ENCODE results near the gene ALDOA.

Gene ALDOA

GRCh38 chr16:30046178-30046577 lies 19.4 kb upstream of the ALDOA start:
- DNase-seq = no peak

GRCh38 chr16:30046588-30046987 lies 19.0 kb upstream of the ALDOA start:
- DNase-seq = no peak

GRCh38 chr16:30049871-30050270 lies 15.7 kb upstream of the ALDOA start:
- no peak for DNase-seq

- no peak for DNase-seq
Observed at GRCh38 chr16:30051518-30051917, 14.0 kb upstream of the ALDOA start.

GRCh38 chr16:30052671-30053372 lies 12.7 kb upstream of the ALDOA start:
- DNase-seq = peak; percentile 86

- no peak for DNase-seq
Observed at GRCh38 chr16:30053376-30054015, 12.1 kb upstream of the ALDOA start.

GRCh38 chr16:30054451-30054850 lies 11.1 kb upstream of the ALDOA start:
- DNase-seq = no peak

- peak; percentile 31 for DNase-seq
Observed at GRCh38 chr16:30054959-30055553, 10.5 kb upstream of the ALDOA start.

GRCh38 chr16:30060346-30060745 lies 5.2 kb upstream of the ALDOA start:
- DNase-seq = no peak

- DNase-seq = no peak
Observed at GRCh38 chr16:30060836-30061554, 4.6 kb upstream of the ALDOA start.

GRCh38 chr16:30063278-30063892 lies 2.2 kb upstream of the ALDOA start:
- DNase-seq = no peak

GRCh38 chr16:30063893-30064728 lies 1.4 kb upstream of the ALDOA start:
- peak; percentile 77 for DNase-seq

- DNase-seq = no peak
Observed at GRCh38 chr16:30064729-30065101, 845 bp upstream of the ALDOA start.

GRCh38 chr16:30065943-30066760 lies 592 bp downstream of the ALDOA start:
- no peak for DNase-seq

GRCh38 chr16:30066761-30067583 lies 1.4 kb downstream of the ALDOA start:
- no peak for DNase-seq

- DNase-seq = no peak
Observed at GRCh38 chr16:30067584-30067916, 2.0 kb downstream of the ALDOA start.

GRCh38 chr16:30068333-30068732 lies 2.8 kb downstream of the ALDOA start:
- no peak for DNase-seq

- peak; percentile 54 for DNase-seq
Observed at GRCh38 chr16:30068750-30069610, 3.4 kb downstream of the ALDOA start.

GRCh38 chr16:30069611-30070462 lies 4.3 kb downstream of the ALDOA start:
- no peak for DNase-seq

Data from CD4-positive, alpha-beta T cell treated with Interferon gamma for 1 hour (primary cell).